ENCODE results near the gene WWC2.
A peak's percentile ranks its signal among the peaks of the same experiment; 100 is the strongest.

Gene WWC2

GRCh38 chr4:183260491-183261151 lies 161.6 kb downstream of the WWC2 start:
- no peak for DNase-seq

DNA sequence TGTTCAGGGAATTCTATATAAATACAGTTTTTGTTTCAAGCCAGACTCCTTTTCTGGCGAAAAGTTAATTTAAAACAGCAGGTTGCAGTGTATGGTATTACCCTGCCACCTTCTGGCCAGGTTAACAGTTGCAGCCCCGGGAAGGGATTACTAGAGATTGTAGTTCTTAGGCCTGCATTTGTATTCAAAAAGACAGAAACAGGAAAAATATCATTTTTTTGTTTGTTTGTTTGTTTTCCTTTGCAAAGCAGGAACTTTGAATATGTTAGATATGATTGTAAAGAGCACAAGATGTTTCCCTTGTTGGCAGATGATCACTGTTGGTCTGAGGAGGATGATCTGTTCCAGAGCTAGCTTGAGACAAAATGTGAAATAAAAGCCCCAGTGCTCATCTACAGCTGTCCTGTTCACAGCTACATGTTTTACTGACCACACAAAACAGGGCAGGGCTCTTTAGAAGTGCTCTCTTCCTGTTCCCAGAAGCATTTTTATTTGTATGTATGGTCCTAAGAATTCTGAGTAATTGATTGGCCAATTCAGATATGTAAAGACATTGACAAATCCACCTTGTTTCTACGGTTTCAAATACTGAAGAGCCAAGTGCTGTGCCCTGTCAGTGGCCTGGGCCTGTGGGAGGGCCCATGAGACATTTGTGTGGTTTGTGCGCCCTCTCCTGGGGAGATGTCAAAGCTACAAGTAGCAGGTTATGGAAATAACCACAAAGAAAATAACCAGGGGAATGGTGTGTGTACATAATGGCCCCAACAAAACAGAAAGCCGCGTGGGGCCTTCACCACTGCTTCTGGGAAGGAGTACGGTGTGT lies 163.1 kb downstream of the WWC2 start:
- peak; percentile 75 for DNase-seq

GRCh38 chr4:183262776-183263100 lies 163.7 kb downstream of the WWC2 start:
- DNase-seq: no peak

DNA sequence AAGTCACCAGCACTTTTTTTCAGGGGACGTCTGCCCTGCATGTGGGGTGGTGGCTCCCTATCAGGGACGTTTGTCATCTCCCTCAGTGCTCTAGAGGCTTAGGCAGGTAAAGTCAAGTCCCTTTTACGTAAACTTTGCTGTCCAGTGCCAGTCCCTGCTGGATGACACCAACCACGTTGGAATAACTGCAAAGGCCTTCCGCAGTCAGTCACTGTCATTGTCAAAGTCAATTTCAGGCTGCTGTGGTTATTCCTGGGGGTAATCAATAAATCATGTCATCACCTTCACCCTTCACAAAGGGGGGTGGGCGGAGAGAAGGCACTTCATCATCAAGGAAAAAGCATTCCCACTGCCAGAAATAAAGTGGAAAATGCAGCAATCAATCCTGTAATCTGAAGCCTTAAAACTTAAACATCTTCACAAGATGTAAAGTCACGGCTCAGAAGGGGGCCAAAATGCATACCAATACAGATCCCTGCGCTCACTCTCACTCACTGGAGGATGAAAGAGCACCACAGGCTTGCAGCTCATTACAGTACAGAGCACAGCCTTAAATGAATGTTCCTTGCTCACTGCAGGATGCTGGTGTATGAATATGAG lies 164.8 kb downstream of the WWC2 start:
- no peak for DNase-seq

- no peak for DNase-seq
These were observed 165.6 kb downstream of the WWC2 start for GRCh38 chr4:183264614-183265013.

DNA sequence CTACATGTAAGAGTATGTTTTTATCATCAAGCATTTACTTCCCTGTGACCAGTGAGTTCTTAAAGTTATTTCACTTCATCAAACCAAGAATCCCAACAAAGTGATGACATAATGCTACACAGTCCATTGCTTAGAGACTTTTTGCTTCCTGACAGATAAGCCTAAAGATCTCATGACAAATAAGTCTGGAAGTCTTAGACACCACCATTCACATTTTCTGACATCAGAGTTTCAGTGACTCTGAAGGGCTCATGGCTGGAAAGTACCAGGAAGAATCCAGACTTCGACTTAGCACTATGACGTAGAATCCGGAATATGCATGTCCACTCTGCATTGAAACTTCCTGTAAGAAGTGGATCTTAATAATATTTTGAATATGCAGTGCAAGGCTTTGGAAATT lies 167.3 kb downstream of the WWC2 start:
- DNase-seq: no peak

DNA sequence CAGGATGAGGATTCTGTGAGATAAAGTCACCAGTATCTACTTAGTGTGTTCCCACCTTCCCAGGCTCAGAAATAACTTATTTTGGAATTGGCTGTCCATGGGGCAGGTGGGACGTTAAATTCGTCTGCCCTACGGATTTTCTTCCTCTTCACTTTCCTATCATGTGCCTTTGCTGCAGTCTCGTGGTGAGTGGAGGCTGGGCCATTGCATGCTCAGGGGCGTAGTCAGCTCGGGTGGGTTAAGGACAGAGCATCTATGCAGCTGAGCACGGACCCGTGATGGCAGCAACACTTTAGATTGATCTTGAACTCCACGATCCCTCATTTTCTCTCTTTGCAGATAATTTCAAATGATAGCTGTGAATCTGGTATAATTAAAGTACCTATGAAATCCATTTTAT lies 169.5 kb downstream of the WWC2 start:
- no peak for DNase-seq

DNA sequence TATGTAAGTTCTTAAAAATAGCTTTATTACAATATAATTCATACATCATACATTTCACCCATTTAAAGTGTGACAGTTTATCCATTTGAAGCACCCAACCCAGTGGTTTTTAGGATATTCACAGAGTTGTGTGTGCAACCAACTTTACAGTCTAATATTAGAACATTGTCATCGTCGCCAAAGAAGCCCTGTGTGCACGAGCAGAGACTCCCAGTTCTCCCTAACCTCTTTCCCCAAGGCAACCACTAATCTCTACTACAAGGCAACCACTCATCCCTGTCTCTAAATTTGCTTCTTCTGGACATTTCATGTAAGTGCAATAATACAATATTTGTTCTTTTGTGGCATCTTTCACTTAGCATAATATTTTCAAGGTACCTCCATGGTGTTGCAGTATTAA lies 173.3 kb downstream of the WWC2 start:
- DNase-seq: no peak

GRCh38 chr4:183276106-183276505 lies 177.0 kb downstream of the WWC2 start:
- no peak for DNase-seq

GRCh38 chr4:183284258-183284785 lies 185.3 kb downstream of the WWC2 start:
- DNase-seq: no peak

DNA sequence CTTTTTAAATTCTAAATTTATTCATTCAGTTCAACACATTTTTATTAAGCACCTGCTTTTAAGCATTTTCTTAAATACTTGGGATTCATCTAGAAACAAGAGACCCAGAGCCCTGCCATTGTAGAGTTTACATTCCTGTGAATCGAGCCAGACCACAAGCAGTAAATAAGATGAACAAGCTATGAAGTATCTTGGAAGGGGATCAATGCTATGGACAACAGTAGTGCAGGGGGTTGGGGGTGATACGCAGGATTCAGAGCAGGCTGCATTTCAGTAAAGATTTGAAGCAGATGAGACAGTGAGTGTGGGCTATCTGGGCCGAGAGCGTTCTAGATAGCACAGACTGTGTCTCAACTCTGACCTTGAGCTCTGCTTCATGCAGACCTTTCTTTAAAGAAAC lies 185.9 kb downstream of the WWC2 start:
- no peak for DNase-seq

- DNase-seq: no peak
These were observed 186.8 kb downstream of the WWC2 start for GRCh38 chr4:183285886-183286285.

DNA sequence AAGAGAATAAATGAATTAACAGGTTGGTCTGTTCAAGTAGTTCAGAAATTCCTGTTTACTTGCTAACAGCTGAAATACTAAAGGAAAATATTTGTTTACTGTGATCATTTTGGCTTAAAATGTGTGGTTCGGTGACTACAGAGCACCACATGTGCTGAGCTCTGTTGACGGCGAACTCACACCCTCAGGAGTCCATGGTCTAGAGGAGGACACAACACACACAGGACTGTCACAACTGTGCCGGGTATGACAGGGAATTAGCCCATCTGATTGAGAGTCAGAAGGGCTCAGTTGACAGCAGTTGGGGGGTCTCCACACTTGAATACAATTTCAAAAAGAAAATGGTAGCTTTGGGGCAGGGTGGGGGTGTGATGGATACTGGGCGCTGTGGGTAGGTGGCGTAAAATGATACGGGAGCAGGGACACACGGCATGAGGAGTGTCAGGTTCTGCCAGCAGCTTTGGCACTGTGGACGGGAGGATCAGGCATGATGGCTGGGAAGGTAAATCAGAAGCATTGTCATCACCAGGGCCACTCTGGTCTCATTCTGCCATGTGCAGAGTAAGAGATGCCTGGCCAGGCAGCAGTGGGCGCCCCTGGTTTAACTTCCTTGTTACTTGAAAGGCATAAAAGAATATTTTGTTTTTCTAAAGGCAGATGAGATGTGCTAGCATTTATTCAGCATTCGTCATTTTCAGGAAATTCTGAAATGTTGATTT lies 187.7 kb downstream of the WWC2 start:
- DNase-seq: no peak

- DNase-seq: no peak
These were observed 188.2 kb downstream of the WWC2 start for GRCh38 chr4:183287309-183287659.

DNA sequence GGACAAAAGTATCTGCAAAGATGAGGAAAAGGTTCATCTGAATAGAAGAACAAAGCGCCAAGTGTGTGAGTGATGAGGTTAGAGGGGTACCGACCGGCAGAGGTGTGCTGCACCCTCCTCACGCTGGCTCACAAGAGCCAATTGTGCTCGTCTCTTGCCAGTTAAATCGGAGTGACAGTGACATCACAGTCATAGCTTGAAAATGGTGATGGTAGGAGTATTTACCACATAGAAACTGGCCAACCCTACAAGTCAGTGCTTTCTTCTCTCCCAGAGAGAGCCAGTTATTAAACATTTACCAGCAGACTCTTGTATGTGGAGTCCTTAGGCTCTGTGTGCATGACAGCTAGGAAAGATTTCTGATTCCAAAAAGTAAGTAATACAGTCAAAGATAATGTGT lies 188.6 kb downstream of the WWC2 start:
- no peak for DNase-seq

DNA sequence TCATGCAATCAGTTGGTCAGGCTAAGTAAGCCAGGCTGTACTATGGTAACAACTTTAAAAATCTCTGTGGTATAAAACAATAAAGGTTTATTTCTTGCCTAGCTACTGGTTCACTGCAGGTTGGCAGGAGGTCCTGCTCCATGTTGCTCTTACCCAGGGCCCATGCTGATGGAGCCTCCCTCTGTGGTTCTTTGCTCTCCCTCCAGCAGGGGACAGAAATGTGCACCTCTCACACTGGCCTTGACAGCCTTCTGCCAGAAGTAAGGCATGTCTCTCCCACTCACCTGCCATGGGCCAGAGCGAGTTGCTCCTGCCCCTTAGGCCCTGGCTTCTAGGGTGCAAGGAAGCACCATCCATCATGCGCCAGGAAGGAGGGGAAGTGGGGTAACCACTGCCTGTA lies 189.9 kb downstream of the WWC2 start:
- DNase-seq: no peak

- DNase-seq: no peak
These were observed 190.6 kb downstream of the WWC2 start for GRCh38 chr4:183289688-183290087.

DNA sequence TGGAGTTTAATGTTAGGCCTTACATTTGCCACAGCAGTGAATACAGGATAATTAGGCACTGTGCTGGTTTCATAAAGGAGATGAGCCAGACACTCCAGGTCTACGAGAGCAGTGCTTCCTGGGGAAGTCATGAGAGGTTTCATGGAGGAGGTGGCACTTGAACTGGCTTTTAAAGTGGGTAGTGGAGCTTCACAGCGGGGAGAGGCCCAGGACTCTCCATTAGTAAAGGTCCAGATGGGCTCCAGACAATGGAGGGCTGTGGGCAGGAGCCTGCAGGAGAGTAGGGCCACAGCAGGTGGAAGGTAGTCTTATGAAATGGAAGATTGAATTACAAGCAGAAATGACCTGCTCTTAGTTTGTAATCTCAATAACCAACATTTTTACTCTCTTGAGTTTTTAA lies 192.0 kb downstream of the WWC2 start:
- DNase-seq: no peak

DNA sequence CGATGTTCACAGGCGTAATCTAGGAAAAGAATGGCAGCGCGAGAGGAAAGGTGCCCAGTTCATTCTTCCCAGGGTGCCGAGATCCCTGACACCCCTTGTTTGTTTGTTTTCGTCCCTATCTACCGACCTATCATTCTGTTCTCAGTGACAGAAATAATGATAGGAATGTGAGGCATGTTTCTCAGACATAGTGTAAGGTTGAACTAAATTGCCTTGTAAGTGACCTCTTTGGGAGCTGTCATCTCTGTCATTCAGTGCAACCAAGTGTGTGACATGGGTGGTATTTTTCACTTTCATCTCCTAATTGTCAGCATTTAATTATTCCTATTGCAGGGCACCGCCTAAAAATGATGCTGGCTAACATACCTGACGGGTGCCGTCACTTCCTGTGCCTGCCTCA lies 196.7 kb downstream of the WWC2 start:
- DNase-seq: no peak

GRCh38 chr4:183297675-183298074 lies 198.6 kb downstream of the WWC2 start:
- no peak for DNase-seq

DNA sequence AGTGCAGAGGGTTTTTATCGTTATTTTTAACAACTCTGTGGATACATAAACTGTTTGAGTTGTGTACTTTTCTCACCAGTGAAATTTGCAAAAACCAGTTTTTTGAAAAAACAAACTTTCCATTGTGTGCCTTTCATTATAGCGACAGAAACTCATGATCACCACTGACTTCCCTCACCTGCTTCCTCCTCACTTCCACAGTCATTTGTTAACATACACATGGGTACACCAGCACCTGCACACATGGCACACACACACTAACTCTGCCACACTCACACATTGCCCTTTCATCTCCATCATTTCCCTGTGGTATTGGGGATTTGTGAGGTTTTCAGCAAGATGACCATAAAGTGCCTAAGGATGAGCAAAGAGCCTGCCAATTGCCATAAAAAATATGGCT lies 200.4 kb downstream of the WWC2 start:
- no peak for DNase-seq

DNA sequence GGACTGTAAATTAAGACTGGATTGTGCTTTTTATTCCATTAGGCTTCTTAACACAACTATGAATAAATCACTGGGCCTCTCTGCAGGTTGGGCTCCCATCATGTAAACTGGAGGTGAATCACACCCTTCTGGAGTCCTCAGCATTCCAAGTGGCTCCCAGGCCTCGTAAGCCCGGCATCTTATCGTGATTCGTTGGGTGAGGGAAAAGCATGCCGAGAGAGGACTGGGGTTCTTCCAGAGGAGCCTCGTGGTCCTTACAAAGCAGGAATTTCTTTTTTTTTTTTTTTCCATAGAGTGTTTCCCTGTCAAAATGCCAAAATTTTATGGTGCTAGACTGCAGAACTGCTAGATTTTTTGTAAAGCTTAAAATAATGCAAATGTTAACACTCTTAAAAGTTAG lies 201.0 kb downstream of the WWC2 start:
- no peak for DNase-seq

- no peak for DNase-seq
These were observed 201.6 kb downstream of the WWC2 start for GRCh38 chr4:183300655-183301054.

DNA sequence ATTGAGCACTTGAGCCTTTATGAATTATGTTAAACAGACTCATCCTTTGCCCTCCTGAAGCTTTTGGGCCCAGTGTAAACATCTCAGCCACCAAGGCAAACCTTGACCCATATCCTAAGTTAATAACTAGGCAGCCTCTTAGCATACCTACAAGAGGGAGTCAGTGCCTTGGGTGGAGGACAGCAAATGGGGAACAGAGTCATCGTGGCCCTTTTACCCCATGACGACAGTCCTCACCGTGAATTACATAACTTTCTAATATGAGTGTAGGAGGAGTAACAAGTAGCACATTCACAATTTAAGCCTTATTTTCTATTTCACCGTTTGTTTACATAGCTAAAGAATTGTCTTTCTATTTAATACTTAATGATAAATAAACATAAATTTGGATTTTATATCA lies 204.2 kb downstream of the WWC2 start:
- DNase-seq: no peak

Data from activated naive CD4-positive, alpha-beta T cell treated with Interleukin-2 at 50 U/mL for 16 hours (primary cell).